Measurements from ENCODE around the gene PLXNB2. TPM values are rescaled to one million over a fixed set of nuclear protein-coding genes. Genes with fewer than 3 reads are reported as not detected.
A peak's percentile ranks its signal among the peaks of the same experiment; 100 is the strongest.

PLXNB2 gene
- total RNA-seq, 1 donor from 2014 or later: 346 TPM

GRCh38 chr22:50266994-50267393, 40.5 kb downstream of the PLXNB2 start:
- no peak overlapping the region for H3K27ac Mint-ChIP-seq (ENCODE audit: unreplicated experiment)

GRCh38 chr22:50264946-50265669, 42.3 kb downstream of the PLXNB2 start:
- Mint-ChIP-seq H3K27me3 (ENCODE audit: low read depth) (no peaks in the 10 kb centered on the region), H3K4me3 (ENCODE audit: unreplicated experiment) (no peak overlapping the region)

More at GRCh38 chr22:50266994-50267393, 40.5 kb downstream of the PLXNB2 start:
- Mint-ChIP-seq H3K36me3 (ENCODE audit: low read depth) (no peaks in the 10 kb centered on the region), H3K4me3 (ENCODE audit: unreplicated experiment) (no peak overlapping the region), H3K4me1 (ENCODE audit: low read depth) (peaks cover 27% of the 10 kb centered on the region), H3K9me3 (ENCODE audit: low read depth) (no peaks in the 10 kb centered on the region), H3K27me3 (ENCODE audit: low read depth) (no peaks in the 10 kb centered on the region)
- no peak for DNase-seq (ENCODE audit: low spot score)
- TF ChIP-seq, protein P1, sequence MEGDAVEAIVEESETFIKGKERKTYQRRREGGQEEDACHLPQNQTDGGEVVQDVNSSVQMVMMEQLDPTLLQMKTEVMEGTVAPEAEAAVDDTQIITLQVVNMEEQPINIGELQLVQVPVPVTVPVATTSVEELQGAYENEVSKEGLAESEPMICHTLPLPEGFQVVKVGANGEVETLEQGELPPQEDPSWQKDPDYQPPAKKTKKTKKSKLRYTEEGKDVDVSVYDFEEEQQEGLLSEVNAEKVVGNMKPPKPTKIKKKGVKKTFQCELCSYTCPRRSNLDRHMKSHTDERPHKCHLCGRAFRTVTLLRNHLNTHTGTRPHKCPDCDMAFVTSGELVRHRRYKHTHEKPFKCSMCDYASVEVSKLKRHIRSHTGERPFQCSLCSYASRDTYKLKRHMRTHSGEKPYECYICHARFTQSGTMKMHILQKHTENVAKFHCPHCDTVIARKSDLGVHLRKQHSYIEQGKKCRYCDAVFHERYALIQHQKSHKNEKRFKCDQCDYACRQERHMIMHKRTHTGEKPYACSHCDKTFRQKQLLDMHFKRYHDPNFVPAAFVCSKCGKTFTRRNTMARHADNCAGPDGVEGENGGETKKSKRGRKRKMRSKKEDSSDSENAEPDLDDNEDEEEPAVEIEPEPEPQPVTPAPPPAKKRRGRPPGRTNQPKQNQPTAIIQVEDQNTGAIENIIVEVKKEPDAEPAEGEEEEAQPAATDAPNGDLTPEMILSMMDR (IDR thresholded peaks at IDR 0.05): no peak

GRCh38 chr22:50264104-50264745, 43.2 kb downstream of the PLXNB2 start:
- TF ChIP-seq, protein P1 (IDR thresholded peaks at IDR 0.05): no peak
- Mint-ChIP-seq H3K4me3 (ENCODE audit: unreplicated experiment) (no peak overlapping the region), H3K36me3 (ENCODE audit: low read depth) (no peaks in the 10 kb centered on the region), H3K9me3 (ENCODE audit: low read depth) (no peaks in the 10 kb centered on the region), H3K27ac (ENCODE audit: unreplicated experiment) (no peak overlapping the region), H3K4me1 (ENCODE audit: low read depth) (peaks cover 21% of the 10 kb centered on the region), H3K27me3 (ENCODE audit: low read depth) (no peaks in the 10 kb centered on the region)
- no peak for DNase-seq (ENCODE audit: low spot score)

More at GRCh38 chr22:50264946-50265669, 42.3 kb downstream of the PLXNB2 start:
- Mint-ChIP-seq H3K36me3 (ENCODE audit: low read depth) (no peaks in the 10 kb centered on the region), H3K4me1 (ENCODE audit: low read depth) (peaks cover 23% of the 10 kb centered on the region), H3K9me3 (ENCODE audit: low read depth) (no peaks in the 10 kb centered on the region), H3K27ac (ENCODE audit: unreplicated experiment) (no peak overlapping the region)
- DNase-seq (ENCODE audit: low spot score): no peak
- TF ChIP-seq, protein P1 (IDR thresholded peaks at IDR 0.05): no peak

GRCh38 chr22:50262973-50263617, 44.4 kb downstream of the PLXNB2 start:
- H3K9me3 Mint-ChIP-seq (ENCODE audit: low read depth): no peaks in the 10 kb centered on the region
- no peaks in the 10 kb centered on the region for H3K27me3 Mint-ChIP-seq (ENCODE audit: low read depth)
- no peaks in the 10 kb centered on the region for H3K36me3 Mint-ChIP-seq (ENCODE audit: low read depth)
- DNase-seq (ENCODE audit: low spot score): no peak
- H3K27ac Mint-ChIP-seq (ENCODE audit: unreplicated experiment): no peak overlapping the region
- H3K4me1 Mint-ChIP-seq (ENCODE audit: low read depth): peaks cover 16% of the 10 kb centered on the region
- no peak overlapping the region for H3K4me3 Mint-ChIP-seq (ENCODE audit: unreplicated experiment)
- TF ChIP-seq, protein P1 (IDR thresholded peaks at IDR 0.05): no peak

- Mint-ChIP-seq H3K27ac (ENCODE audit: unreplicated experiment) (peak overlapping the region; percentile 65), H3K27me3 (ENCODE audit: low read depth) (no peaks in the 10 kb centered on the region), H3K36me3 (ENCODE audit: low read depth) (no peaks in the 10 kb centered on the region), H3K4me3 (ENCODE audit: unreplicated experiment) (peak overlapping the region; percentile 65), H3K4me1 (ENCODE audit: low read depth) (peaks cover 14% of the 10 kb centered on the region), H3K9me3 (ENCODE audit: low read depth) (no peaks in the 10 kb centered on the region)
- no peak for DNase-seq (ENCODE audit: low spot score)
- TF ChIP-seq, protein P1 (IDR thresholded peaks at IDR 0.05): no peak
Measured at GRCh38 chr22:50262460-50262911, 45.0 kb downstream of the PLXNB2 start.

All from chondrocyte (in vitro differentiated cells).